Gastroesophageal sphincter (tissue), 4 donors: ENCODE results near the gene SH3RF3. TPM values are rescaled to one million over a fixed set of nuclear protein-coding genes. Genes with fewer than 3 reads are reported as not detected.

ENCODE experiments used
- ATAC-seq: fragments of 150-250 bp; one replicate; pipeline ENCODE4 v1.9.1; 2016; ENCODE audit warnings: mild to moderate bottlenecking, moderate library complexity
- H3K27ac ChIP-seq, 4 donors: fragments of 200-600 bp; sonication (generic) in 3 of 4; 1 replicate in 3 of 4; 2 replicates in 1 of 4; pipeline ENCODE4 v1.5.1; 2016 to 2019
- H3K27me3 ChIP-seq: fragments of 200-600 bp; sonication (generic); one replicate; pipeline ENCODE4 v1.5.1; 2019
- H3K36me3 ChIP-seq, 2 donors: fragments of 200-600 bp; sonication (generic); one replicate each; pipeline ENCODE4 v1.5.1; 2019; ENCODE audit warnings: control low read depth in 1 of 2
- H3K4me1 ChIP-seq, 3 donors: fragments of 200-600 bp; sonication (generic); 1 replicate in 2 of 3; 2 replicates in 1 of 3; pipeline ENCODE4 v1.5.1; 2016 to 2019; ENCODE audit warnings: control low read depth in 2 of 3
- H3K4me3 ChIP-seq, 2 donors: fragments of 200-600 bp; sonication (generic); one replicate each; pipeline ENCODE4 v1.5.1; 2019; ENCODE audit warnings: mild to moderate bottlenecking in 1 of 2, moderate library complexity in 1 of 2
- H3K9me3 ChIP-seq, 3 donors: fragments of 200-600 bp; sonication (generic); one replicate each; pipeline ENCODE4 v1.5.1; 2017 to 2019; ENCODE audit warnings: control low read depth in 2 of 3
- CTCF ChIP-seq, 4 experiments: fragments of 200-600 bp in 2 of 4; fragments of 450-650 bp in 2 of 4; sonication (generic) in 1 of 4; IDR thresholded peaks; one replicate each; pipeline ENCODE4 v1.5.1; 2017 to 2019; ENCODE audit warnings: antibody characterized with exemption in 4 of 4, mild to moderate bottlenecking in 2 of 4, moderate library complexity in 2 of 4
- EP300 ChIP-seq: sonication (generic); formaldehyde crosslinking; IDR thresholded peaks from one replicate; pipeline ENCODE4 v1.6.1; 2017; ENCODE audit warnings: antibody characterized with exemption, mild to moderate bottlenecking
- POLR2A ChIP-seq, 2 donors: fragments of 450-650 bp; IDR thresholded peaks; one replicate each; pipeline ENCODE4 v1.6.1; 2017; ENCODE audit warnings: antibody characterized with exemption in 2 of 2, mild to moderate bottlenecking in 2 of 2, moderate library complexity in 1 of 2
- POLR2AphosphoS5 ChIP-seq: sonication (generic); formaldehyde crosslinking; IDR thresholded peaks from one replicate; pipeline ENCODE4 v1.6.1; 2017; ENCODE audit warnings: antibody characterized with exemption
- WGBS, 2 donors: methylation state at CpG; one replicate each; pipeline ENCODE4 v1.1.5; 2018; ENCODE audit warnings: low coverage in 1 of 2; 5-methylcytosine and 5-hydroxymethylcytosine counted together
- total RNA-seq, 4 donors: library from RNA; depleted of rRNA; stranded (reverse); fragments of >200 nt; gene quantifications; one replicate each; pipeline ENCODE4 v1.1.0, GENCODE V29; 2016

SH3RF3 gene
- total RNA-seq, 4 donors from 2014 or later = 10.1 to 15.8 (median 13.2) TPM

DNA sequence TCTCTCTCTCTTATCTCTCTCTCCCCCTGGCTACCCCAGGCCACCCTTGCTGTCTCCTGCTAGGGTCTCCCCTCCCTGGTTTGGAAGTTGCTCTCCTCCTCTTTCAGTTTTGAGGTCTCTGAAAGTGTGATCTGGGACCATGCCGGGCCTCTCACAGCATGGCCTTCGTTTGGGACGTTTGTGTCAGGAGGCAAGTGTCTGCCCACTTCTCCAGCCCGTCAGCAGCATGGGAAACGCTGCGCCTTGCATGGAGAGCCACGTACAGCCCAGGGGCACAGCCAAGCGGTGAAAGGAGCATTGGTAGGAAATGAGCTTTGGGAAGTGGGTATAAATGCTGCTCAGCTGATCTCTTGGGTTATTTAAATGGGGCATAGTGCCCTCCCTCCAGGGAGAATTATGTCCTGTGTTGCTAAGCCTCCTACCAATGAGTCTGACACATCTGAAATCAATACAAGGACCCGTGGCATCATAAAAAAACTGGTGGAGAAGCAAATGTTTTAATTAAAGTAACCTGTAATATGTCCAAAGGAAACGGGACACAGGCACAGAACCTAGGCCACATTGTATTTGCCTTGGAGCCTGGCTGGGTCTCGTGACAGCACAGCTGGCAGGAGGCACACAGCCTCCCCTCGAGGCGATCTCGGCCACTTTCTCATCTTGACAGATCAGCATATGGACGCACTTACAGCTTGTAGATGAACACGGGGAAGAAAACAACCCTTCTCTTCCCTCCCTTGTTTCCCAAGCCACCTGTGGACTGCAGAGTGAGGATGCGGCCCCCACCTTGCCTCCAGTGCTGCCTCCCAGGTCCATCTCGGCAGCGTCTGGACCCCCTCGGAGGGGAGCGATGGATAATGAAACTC, 72.7 kb downstream of the SH3RF3 start:
- H3K4me1 ChIP-seq = peaks cover 0 to 4% (median 0%) of the 10 kb centered on the region in 3 donors
- no peak overlapping the region for H3K4me3 ChIP-seq
- H3K9me3 ChIP-seq = no peaks in the 10 kb centered on the region
- H3K36me3 ChIP-seq = no peaks in the 10 kb centered on the region
- H3K27me3 ChIP-seq = no peaks in the 10 kb centered on the region
- H3K27ac ChIP-seq = no peak overlapping the region
- 75 to 91% methylated on average over 2 to 12 of the region's 21 CpGs for WGBS, 2 donors
- TF ChIP-seq EP300 = no peak
- TF ChIP-seq POLR2A (IDR thresholded peaks at IDR 0.05) = no peak
- TF ChIP-seq POLR2AphosphoS5 = no peak
- no peak for TF ChIP-seq CTCF (IDR thresholded peaks at IDR 0.05)
- ATAC-seq = no peak

DNA sequence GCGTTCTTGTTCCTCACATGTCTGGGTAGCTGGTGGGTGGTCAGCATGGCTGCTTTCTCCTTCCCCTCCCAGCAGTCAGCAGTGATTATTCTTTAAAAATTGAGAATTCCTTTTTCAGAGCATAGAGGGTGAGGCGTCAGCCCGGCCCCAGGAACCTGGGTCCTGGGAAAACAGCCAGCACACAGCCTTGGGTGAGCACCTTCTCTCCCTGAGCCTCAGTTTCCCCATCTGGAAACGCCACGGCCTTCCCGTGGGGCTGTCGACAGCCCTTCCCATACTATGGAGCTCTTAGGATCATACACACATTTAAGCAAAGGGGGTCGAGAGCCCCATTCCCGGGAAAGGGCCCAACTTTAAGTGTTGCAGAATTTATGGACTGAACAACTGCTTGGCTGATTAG, 73.5 kb downstream of the SH3RF3 start:
- Histone ChIP-seq H3K9me3 (no peaks in the 10 kb centered on the region), H3K36me3 (no peaks in the 10 kb centered on the region), H3K27me3 (no peaks in the 10 kb centered on the region), H3K4me1 (peaks cover 0 to 4% (median 0%) of the 10 kb centered on the region in 3 donors), H3K27ac (no peak overlapping the region), H3K4me3 (no peak overlapping the region)
- WGBS, 2 donors = 83 to 88% methylated on average over 1 of the region's 9 CpGs
- no peak for ATAC-seq
- TF ChIP-seq POLR2A (IDR thresholded peaks at IDR 0.05) (no peak), EP300 (no peak), POLR2AphosphoS5 (no peak), CTCF (IDR thresholded peaks at IDR 0.05) (no peak)

- ATAC-seq = no peak
- peaks cover 0 to 6% (median 0%) of the 10 kb centered on the region in 3 donors for H3K9me3 ChIP-seq
- WGBS, 2 donors = 97 to 100% methylated on average over 2 to 17 of the region's 22 CpGs
Observed at GRCh38 chr2:109203246-109204011, 74.4 kb downstream of the SH3RF3 start.

DNA sequence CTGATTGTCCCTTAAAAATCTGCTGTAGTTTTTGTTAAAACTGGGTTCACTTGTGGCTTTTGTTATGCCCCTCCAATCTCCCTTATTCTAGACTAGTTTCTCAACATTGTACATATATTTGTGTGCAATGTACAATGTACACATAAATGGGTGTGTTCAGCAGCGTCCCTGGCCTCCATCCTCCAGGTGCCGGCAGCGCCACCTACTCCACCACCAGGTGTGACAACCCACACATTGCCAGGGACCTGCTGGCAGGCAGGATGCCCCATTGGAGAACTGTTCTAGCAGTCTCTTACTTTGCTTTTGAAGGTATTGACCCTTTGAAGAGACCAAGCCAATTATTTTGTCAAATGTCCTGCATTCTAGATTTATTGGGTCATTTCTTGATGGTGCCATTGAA, 75.4 kb downstream of the SH3RF3 start:
- Histone ChIP-seq H3K27ac (no peak overlapping the region), H3K4me1 (peaks cover 0 to 13% (median 5%) of the 10 kb centered on the region in 3 donors), H3K4me3 (no peak overlapping the region), H3K27me3 (no peaks in the 10 kb centered on the region), H3K36me3 (no peaks in the 10 kb centered on the region), H3K9me3 (peaks cover 0 to 7% (median 0%) of the 10 kb centered on the region in 3 donors)
- no peak for ATAC-seq
- WGBS, 2 donors = 71 to 100% methylated on average over 1 to 3 of the region's 3 CpGs
- TF ChIP-seq CTCF (IDR thresholded peaks at IDR 0.05) (no peak), EP300 (no peak), POLR2A (IDR thresholded peaks at IDR 0.05) (no peak), POLR2AphosphoS5 (no peak)

More at GRCh38 chr2:109203246-109204011, 74.4 kb downstream of the SH3RF3 start:
- TF ChIP-seq CTCF (IDR thresholded peaks at IDR 0.05) (no peak), POLR2A (IDR thresholded peaks at IDR 0.05) (no peak), POLR2AphosphoS5 (no peak), EP300 (no peak)
- H3K4me3 ChIP-seq = no peak overlapping the region
- peaks cover 0 to 4% (median 0%) of the 10 kb centered on the region in 3 donors for H3K4me1 ChIP-seq
- H3K27me3 ChIP-seq = no peaks in the 10 kb centered on the region
- H3K36me3 ChIP-seq = no peaks in the 10 kb centered on the region
- H3K27ac ChIP-seq = no peak overlapping the region
